GM23338 (cell line): ENCODE data around the gene CFAP100. TPM values are rescaled to one million over a fixed set of nuclear protein-coding genes. Genes with fewer than 3 reads are reported as not detected.

Source experiments
- ATAC-seq: fragments of 200-7000 bp; cut with Tn5 transposase; 3 replicates; pipeline ENCODE4 v1.9.1; 2020
- DNase-seq: peaks from one replicate; pipeline ENCODE4 v3.0.0-alpha.2; 2015; ENCODE audit warnings: low spot score
- H2AFZ ChIP-seq: fragments of 200-600 bp; sonication (generic); 2 replicates; pipeline ENCODE4 v1.8.0; 2016; ENCODE audit warnings: antibody characterized with exemption, mild to moderate bottlenecking, moderate library complexity
- H3F3A ChIP-seq: fragments of 200-600 bp; sonication (generic); replicated peaks from 2 replicates; pipeline ENCODE4 v1.8.0; 2017; ENCODE audit warnings: antibody characterized with exemption, mixed run types, low read depth
- H3K27ac ChIP-seq: fragments of 200-600 bp; sonication (generic); 2 replicates; pipeline ENCODE4 v1.6.1; 2016; ENCODE audit warnings: low read depth
- H3K27me3 ChIP-seq: fragments of 200-600 bp; sonication (generic); 2 replicates; pipeline ENCODE4 v1.8.0; 2016; ENCODE audit warnings: mild to moderate bottlenecking, mixed run types, moderate library complexity; ENCODE audit not compliant: insufficient read depth
- H3K36me3 ChIP-seq: fragments of 200-600 bp; sonication (generic); 2 replicates; pipeline ENCODE4 v1.8.0; 2016; ENCODE audit warnings: mild to moderate bottlenecking; ENCODE audit not compliant: insufficient read depth
- H3K4me1 ChIP-seq: fragments of 200-600 bp; sonication (generic); 2 replicates; pipeline ENCODE4 v1.8.0; 2016; ENCODE audit warnings: mild to moderate bottlenecking, moderate library complexity; ENCODE audit not compliant: insufficient read depth
- H3K4me2 ChIP-seq: fragments of 200-600 bp; sonication (generic); 2 replicates; pipeline ENCODE4 v1.7.1; 2017; ENCODE audit warnings: mixed run types
- H3K4me3 ChIP-seq: fragments of 200-600 bp; sonication (generic); 2 replicates; pipeline ENCODE4 v1.6.1; 2016; ENCODE audit warnings: mixed run types
- H3K79me2 ChIP-seq: fragments of 200-600 bp; sonication (generic); replicated peaks from 2 replicates; pipeline ENCODE4 v1.8.0; 2017; ENCODE audit warnings: mild to moderate bottlenecking; ENCODE audit not compliant: insufficient read depth
- H3K9me2 ChIP-seq: fragments of 200-600 bp; sonication (generic); 2 replicates; pipeline ENCODE4 v1.8.0; 2017; ENCODE audit not compliant: insufficient read depth
- H4K20me1 ChIP-seq: fragments of 200-600 bp; sonication (generic); replicated peaks from 2 replicates; pipeline ENCODE4 v1.8.0; 2017; ENCODE audit warnings: mild to moderate bottlenecking; ENCODE audit not compliant: insufficient read depth
- H3K27ac Mint-ChIP-seq: 2 replicates; pipeline ENCODE4 v1.8.0; 2020; ENCODE audit warnings: inconsistent platforms, mild to moderate bottlenecking, moderate library complexity, mixed read lengths
- H3K27me3 Mint-ChIP-seq: 3 replicates; pipeline ENCODE4 v1.8.0; 2022; ENCODE audit warnings: low read depth, mild to moderate bottlenecking, moderate library complexity, mixed read lengths, inconsistent platforms; ENCODE audit not compliant: insufficient read depth, poor library complexity
- H3K36me3 Mint-ChIP-seq: 3 replicates; pipeline ENCODE4 v1.8.0; 2021; ENCODE audit warnings: low read depth, mild to moderate bottlenecking, inconsistent platforms, moderate library complexity, mixed read lengths
- H3K4me1 Mint-ChIP-seq: 3 replicates; pipeline ENCODE4 v1.8.0; 2020; ENCODE audit warnings: mild to moderate bottlenecking, inconsistent platforms, mixed read lengths
- H3K4me3 Mint-ChIP-seq: 3 replicates; pipeline ENCODE4 v1.8.0; 2021; ENCODE audit warnings: moderate library complexity, mild to moderate bottlenecking, inconsistent platforms, mixed read lengths
- H3K9me3 Mint-ChIP-seq: 3 replicates; pipeline ENCODE4 v1.8.0; 2020; ENCODE audit warnings: moderate library complexity, mild to moderate bottlenecking, inconsistent platforms, mixed read lengths
- CREB1 ChIP-seq: fragments of 250-450 bp; sonication (Bioruptor Pico); IDR thresholded peaks from 2 replicates; pipeline ENCODE4 v1.5.0; 2020; ENCODE audit warnings: low read depth, mild to moderate bottlenecking, moderate library complexity
- CTCF ChIP-seq, 2 experiments: fragments of 200-600 bp in 1 of 2; sonication (generic) in 1 of 2; conservative IDR thresholded peaks; 2 replicates each; pipeline versions ENCODE4 v1.5.1 to v1.6.1; 2016 to 2017; ENCODE audit warnings: antibody characterized with exemption in 2 of 2, low read depth in 2 of 2, mild to moderate bottlenecking in 2 of 2, moderate library complexity in 1 of 2
- ETS1 ChIP-seq: IDR thresholded peaks from 2 replicates; pipeline ENCODE4 v1.6.1; 2016; ENCODE audit warnings: antibody characterized with exemption
- EZH2 ChIP-seq: fragments of 200-600 bp; sonication (generic); IDR thresholded peaks from one replicate; pipeline ENCODE4 v1.8.0; 2017; ENCODE audit warnings: antibody characterized with exemption, mild to moderate bottlenecking, low read depth; ENCODE audit not compliant: unreplicated experiment
- EZH2phosphoT487 ChIP-seq: fragments of 200-600 bp; sonication (generic); IDR thresholded peaks from one replicate; pipeline ENCODE4 v1.8.1; 2018; ENCODE audit warnings: antibody characterized with exemption; ENCODE audit not compliant: unreplicated experiment
- NANOG ChIP-seq: IDR thresholded peaks from 2 replicates; pipeline ENCODE4 v1.6.1; 2016; ENCODE audit warnings: antibody characterized with exemption, borderline replicate concordance
- POLR2AphosphoS5 ChIP-seq: IDR thresholded peaks from 2 replicates; pipeline ENCODE4 v1.6.1; 2016; ENCODE audit warnings: antibody characterized with exemption, low read depth
- REST ChIP-seq: IDR thresholded peaks from one replicate; pipeline ENCODE4 v1.6.1; 2018; ENCODE audit warnings: antibody characterized with exemption; ENCODE audit not compliant: unreplicated experiment
- STAT1 ChIP-seq: IDR thresholded peaks from one replicate; pipeline ENCODE4 v1.6.1; 2016; ENCODE audit warnings: antibody characterized with exemption; ENCODE audit not compliant: unreplicated experiment
- polyA plus RNA-seq: library from polyadenylated mRNA; unstranded; fragments of >200 nt; fragmentation: Nextera tagmentation; extraction: Ambion mirVana; gene quantifications from 2 replicates; pipeline ENCODE4 v1.2.1, GENCODE V29; 2016
- total RNA-seq: library from RNA; depleted of rRNA; stranded (reverse); fragments of >200 nt; shearing (Covaris generic); gene quantifications from 2 replicates; pipeline ENCODE4 v1.2.3, GENCODE V29; 2014

Gene CFAP100
- total and polyA plus RNA-seq, 2 experiments from 2014 or later = 0.07 TPM; not detected in 1

- Mint-ChIP-seq H3K9me3 (no peaks in the 10 kb centered on the region), H3K4me3 (no peak overlapping the region), H3K27ac (no peak overlapping the region), H3K36me3 (no peaks in the 10 kb centered on the region), H3K27me3 (peaks cover 15% of the 10 kb centered on the region), H3K4me1 (peaks cover 29% of the 10 kb centered on the region)
- H3K36me3 ChIP-seq = no peaks in the 10 kb centered on the region; the same call in 1 of the 2 replicates
- H3K4me3 ChIP-seq = no peak overlapping the region
- no peaks in the 10 kb centered on the region for H3K9me2 ChIP-seq
- H3K4me1 ChIP-seq = peaks cover 11% of the 10 kb centered on the region
- H3F3A ChIP-seq = no peaks in the 10 kb centered on the region
- DNase-seq = no peak
- no peak for ATAC-seq
- TF ChIP-seq ETS1 (no peak), EZH2 (no peak), POLR2AphosphoS5 (no peak), CREB1 (no peak), NANOG (no peak), REST (no peak), EZH2phosphoT487 (no peak), CTCF (conservative IDR thresholded peaks at IDR 0.05; ENCODE audit: low read depth in 2 of 2) (no peak), STAT1 (no peak)
- H4K20me1 ChIP-seq = no peaks in the 10 kb centered on the region
- H3K79me2 ChIP-seq = no peaks in the 10 kb centered on the region
- peaks cover 7% of the 10 kb centered on the region for H3K27me3 ChIP-seq
- no peak overlapping the region for H2AFZ ChIP-seq
- H3K27ac ChIP-seq = no peak overlapping the region
- H3K4me2 ChIP-seq = no peak overlapping the region
These were observed 30.5 kb upstream of the CFAP100 start for GRCh38 chr3:126364130-126364695.
